Measurements from ENCODE around the gene NECTIN1.

DNA sequence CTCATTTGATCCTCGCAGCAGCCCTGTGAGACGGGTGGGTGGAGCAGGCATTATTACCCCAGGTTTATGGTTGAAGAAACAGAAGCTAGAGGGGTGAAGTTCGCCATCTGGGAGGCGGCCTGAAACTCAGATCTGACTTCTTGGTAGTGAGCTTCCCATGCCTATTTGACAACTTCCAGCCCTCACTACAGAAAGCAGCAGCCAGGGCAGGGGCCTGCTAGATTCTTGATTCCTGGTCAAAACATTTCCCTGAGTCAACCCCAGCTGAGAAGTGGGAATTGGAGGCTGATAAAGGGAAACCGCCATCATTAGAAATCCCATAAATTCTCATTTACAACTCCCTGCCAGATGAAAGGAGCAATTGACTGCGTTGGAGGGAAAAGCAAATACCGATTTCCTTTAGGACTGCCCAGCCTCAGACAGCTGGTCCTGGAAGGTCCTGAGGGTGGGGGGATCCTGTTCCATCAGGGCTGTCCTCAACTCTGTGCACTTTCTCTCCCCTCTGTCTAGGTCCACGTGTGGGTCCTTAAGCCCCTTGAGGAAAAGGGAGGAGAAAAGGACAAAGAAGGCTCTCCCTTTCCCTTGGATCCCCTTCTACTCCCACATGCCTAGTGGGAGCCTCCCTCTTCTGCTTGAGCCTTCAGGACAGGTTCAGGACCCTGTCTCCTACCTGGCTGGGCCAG lies 10.2 kb upstream of the NECTIN1 start:
- no peak for TF ChIP-seq POLR2A (IDR thresholded peaks at IDR 0.05; ENCODE audit: low read depth, low read length)
- TF ChIP-seq BHLHE40 (IDR thresholded peaks at IDR 0.05; ENCODE audit: low read depth, low read length), result no peak
- no peak for TF ChIP-seq SMC3 (IDR thresholded peaks at IDR 0.05; ENCODE audit: low read depth, low read length)

Measured in IMR-90 (cell line).